ENCODE data around the gene NHS. TPM values are rescaled to one million over a fixed set of nuclear protein-coding genes. Genes with fewer than 3 reads are reported as not detected.

NHS gene
- total RNA-seq, 1 donor from 2014 or later = 6.6 TPM

DNA sequence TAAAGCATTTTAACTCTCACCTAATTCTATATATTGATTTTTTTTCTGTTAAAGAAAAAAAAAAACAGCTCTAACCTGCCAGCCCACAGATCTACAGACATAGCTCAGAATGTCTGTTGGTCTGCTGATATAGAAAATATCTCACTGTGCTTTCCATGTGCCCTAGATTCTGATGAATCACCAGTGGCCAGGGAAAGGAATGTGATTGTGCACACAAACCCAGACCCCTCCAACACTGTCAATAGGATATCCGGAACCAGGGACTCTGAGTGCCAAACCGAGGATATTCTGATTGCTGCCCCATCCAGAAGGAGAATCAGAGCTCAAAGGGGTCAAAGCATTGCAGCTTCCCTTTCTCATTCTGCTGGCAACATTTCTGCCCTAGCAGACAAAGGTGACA lies 350.2 kb downstream of the NHS start:
- DNase-seq (ENCODE audit: low read depth) (no peak), FAIRE-seq (no peak)
- H3K4me3 ChIP-seq (ENCODE audit: insufficient read depth, low read depth, low read length) = no peak overlapping the region
- H3K36me3 ChIP-seq (ENCODE audit: insufficient read depth, low read length) = no peaks in the 10 kb centered on the region
- no peaks in the 10 kb centered on the region for H3K79me2 ChIP-seq (ENCODE audit: insufficient read depth, low read length)
- H3K27ac ChIP-seq (ENCODE audit: low read depth, low read length) = no peak overlapping the region
- no peak for TF ChIP-seq EZH2 (IDR thresholded peaks at IDR 0.05; ENCODE audit: insufficient read depth, low read length)
- TF ChIP-seq, protein P1, sequence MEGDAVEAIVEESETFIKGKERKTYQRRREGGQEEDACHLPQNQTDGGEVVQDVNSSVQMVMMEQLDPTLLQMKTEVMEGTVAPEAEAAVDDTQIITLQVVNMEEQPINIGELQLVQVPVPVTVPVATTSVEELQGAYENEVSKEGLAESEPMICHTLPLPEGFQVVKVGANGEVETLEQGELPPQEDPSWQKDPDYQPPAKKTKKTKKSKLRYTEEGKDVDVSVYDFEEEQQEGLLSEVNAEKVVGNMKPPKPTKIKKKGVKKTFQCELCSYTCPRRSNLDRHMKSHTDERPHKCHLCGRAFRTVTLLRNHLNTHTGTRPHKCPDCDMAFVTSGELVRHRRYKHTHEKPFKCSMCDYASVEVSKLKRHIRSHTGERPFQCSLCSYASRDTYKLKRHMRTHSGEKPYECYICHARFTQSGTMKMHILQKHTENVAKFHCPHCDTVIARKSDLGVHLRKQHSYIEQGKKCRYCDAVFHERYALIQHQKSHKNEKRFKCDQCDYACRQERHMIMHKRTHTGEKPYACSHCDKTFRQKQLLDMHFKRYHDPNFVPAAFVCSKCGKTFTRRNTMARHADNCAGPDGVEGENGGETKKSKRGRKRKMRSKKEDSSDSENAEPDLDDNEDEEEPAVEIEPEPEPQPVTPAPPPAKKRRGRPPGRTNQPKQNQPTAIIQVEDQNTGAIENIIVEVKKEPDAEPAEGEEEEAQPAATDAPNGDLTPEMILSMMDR (IDR thresholded peaks at IDR 0.05; ENCODE audit: insufficient read depth, low read depth, low read length) = no peak
- Mint-ChIP-seq H3K4me1 (ENCODE audit: low read depth, unreplicated experiment) (no peaks in the 10 kb centered on the region), H3K36me3 (ENCODE audit: low read depth, unreplicated experiment) (peaks cover 9% of the 10 kb centered on the region), H3K27me3 (ENCODE audit: low read depth, unreplicated experiment) (no peaks in the 10 kb centered on the region), H3K9me3 (ENCODE audit: unreplicated experiment) (no peaks in the 10 kb centered on the region), H3K27ac (ENCODE audit: unreplicated experiment) (no peak overlapping the region), H3K4me3 (ENCODE audit: unreplicated experiment) (no peak overlapping the region)
- H3K4me2 ChIP-seq (ENCODE audit: low read length) = no peak overlapping the region
- no peak overlapping the region for H3K9ac ChIP-seq (ENCODE audit: low read length)
- no peaks in the 10 kb centered on the region for H3K9me3 ChIP-seq (ENCODE audit: insufficient read depth, low read depth, low read length)
- no peak overlapping the region for H2AFZ ChIP-seq (ENCODE audit: low read depth, low read length)
- H3K4me1 ChIP-seq (ENCODE audit: insufficient read depth, low read length) = no peaks in the 10 kb centered on the region
- H3K27me3 ChIP-seq (ENCODE audit: insufficient read depth, low read length) = no peaks in the 10 kb centered on the region
- no peaks in the 10 kb centered on the region for H4K20me1 ChIP-seq (ENCODE audit: insufficient read depth, low read length)

- Mint-ChIP-seq H3K27ac (ENCODE audit: unreplicated experiment) (no peak overlapping the region), H3K36me3 (ENCODE audit: low read depth, unreplicated experiment) (peaks cover 3% of the 10 kb centered on the region), H3K4me3 (ENCODE audit: unreplicated experiment) (no peak overlapping the region), H3K4me1 (ENCODE audit: low read depth, unreplicated experiment) (no peaks in the 10 kb centered on the region), H3K9me3 (ENCODE audit: unreplicated experiment) (no peaks in the 10 kb centered on the region), H3K27me3 (ENCODE audit: low read depth, unreplicated experiment) (no peaks in the 10 kb centered on the region)
- Histone ChIP-seq H3K4me3 (ENCODE audit: insufficient read depth, low read depth, low read length) (no peak overlapping the region), H3K27me3 (ENCODE audit: insufficient read depth, low read length) (no peaks in the 10 kb centered on the region), H3K4me1 (ENCODE audit: insufficient read depth, low read length) (no peaks in the 10 kb centered on the region), H3K4me2 (ENCODE audit: low read length) (no peak overlapping the region), H3K9me3 (ENCODE audit: insufficient read depth, low read depth, low read length) (no peaks in the 10 kb centered on the region), H3K79me2 (ENCODE audit: insufficient read depth, low read length) (no peaks in the 10 kb centered on the region), H3K36me3 (ENCODE audit: insufficient read depth, low read length) (peaks cover 2% of the 10 kb centered on the region), H4K20me1 (ENCODE audit: insufficient read depth, low read length) (no peaks in the 10 kb centered on the region), H3K27ac (ENCODE audit: low read depth, low read length) (no peak overlapping the region), H3K9ac (ENCODE audit: low read length) (no peak overlapping the region), H2AFZ (ENCODE audit: low read depth, low read length) (no peak overlapping the region)
- DNase-seq (ENCODE audit: low read depth) (no peak), FAIRE-seq (peak; percentile 92)
- TF ChIP-seq EZH2 (IDR thresholded peaks at IDR 0.05; ENCODE audit: insufficient read depth, low read length) = no peak
- TF ChIP-seq, protein P1 (IDR thresholded peaks at IDR 0.05; ENCODE audit: insufficient read depth, low read depth, low read length) = no peak
Measured at GRCh38 chrX:17732138-17732783, 357.3 kb downstream of the NHS start.

DNA sequence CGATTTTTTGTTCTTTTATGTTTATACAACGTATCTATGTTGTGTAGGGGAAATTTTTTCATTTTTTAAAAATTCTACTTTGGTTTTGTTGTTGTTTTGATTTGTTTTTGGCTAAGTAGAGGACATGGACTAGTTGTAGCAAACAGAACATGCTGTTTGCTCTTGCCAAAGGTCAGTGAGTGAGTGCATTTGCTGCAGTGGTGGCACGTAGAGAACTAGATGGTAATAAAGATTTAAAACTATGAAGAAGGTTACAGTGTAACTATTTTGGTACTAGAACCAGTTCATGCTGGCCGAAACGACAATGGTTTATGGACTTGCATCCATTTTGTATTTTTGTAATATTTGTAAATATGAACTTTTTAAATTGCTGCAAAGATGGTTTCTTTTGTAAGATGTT lies 360.4 kb downstream of the NHS start:
- H3K9me3 Mint-ChIP-seq (ENCODE audit: unreplicated experiment) = no peaks in the 10 kb centered on the region
- FAIRE-seq = no peak
- Histone ChIP-seq H3K9me3 (ENCODE audit: insufficient read depth, low read depth, low read length) (no peaks in the 10 kb centered on the region), H3K36me3 (ENCODE audit: insufficient read depth, low read length) (peaks cover 2% of the 10 kb centered on the region), H2AFZ (ENCODE audit: low read depth, low read length) (no peak overlapping the region), H4K20me1 (ENCODE audit: insufficient read depth, low read length) (peaks cover 4% of the 10 kb centered on the region), H3K4me3 (ENCODE audit: insufficient read depth, low read depth, low read length) (no peak overlapping the region), H3K4me2 (ENCODE audit: low read length) (no peak overlapping the region), H3K27me3 (ENCODE audit: insufficient read depth, low read length) (no peaks in the 10 kb centered on the region), H3K27ac (ENCODE audit: low read depth, low read length) (no peak overlapping the region), H3K4me1 (ENCODE audit: insufficient read depth, low read length) (no peaks in the 10 kb centered on the region), H3K9ac (ENCODE audit: low read length) (no peak overlapping the region), H3K79me2 (ENCODE audit: insufficient read depth, low read length) (peaks cover 20% of the 10 kb centered on the region)
- H3K4me1 Mint-ChIP-seq (ENCODE audit: low read depth, unreplicated experiment) = peaks cover 2% of the 10 kb centered on the region
- H3K27me3 Mint-ChIP-seq (ENCODE audit: low read depth, unreplicated experiment) = no peaks in the 10 kb centered on the region
- no peak overlapping the region for H3K4me3 Mint-ChIP-seq (ENCODE audit: unreplicated experiment)
- TF ChIP-seq, protein P1 (IDR thresholded peaks at IDR 0.05; ENCODE audit: insufficient read depth, low read depth, low read length) = no peak
- TF ChIP-seq EZH2 (IDR thresholded peaks at IDR 0.05; ENCODE audit: insufficient read depth, low read length) = no peak
- no peak overlapping the region for H3K27ac Mint-ChIP-seq (ENCODE audit: unreplicated experiment)
- no peak for DNase-seq (ENCODE audit: low read depth)
- peaks cover 2% of the 10 kb centered on the region for H3K36me3 Mint-ChIP-seq (ENCODE audit: low read depth, unreplicated experiment)
